Measurements from ENCODE around the gene USP7. TPM values are rescaled to one million over a fixed set of nuclear protein-coding genes. Genes with fewer than 3 reads are reported as not detected.

The USP7 gene
- total RNA-seq, 4 donors from 2014 or later: 67.9 to 84.7 (median 73.3) TPM

DNA sequence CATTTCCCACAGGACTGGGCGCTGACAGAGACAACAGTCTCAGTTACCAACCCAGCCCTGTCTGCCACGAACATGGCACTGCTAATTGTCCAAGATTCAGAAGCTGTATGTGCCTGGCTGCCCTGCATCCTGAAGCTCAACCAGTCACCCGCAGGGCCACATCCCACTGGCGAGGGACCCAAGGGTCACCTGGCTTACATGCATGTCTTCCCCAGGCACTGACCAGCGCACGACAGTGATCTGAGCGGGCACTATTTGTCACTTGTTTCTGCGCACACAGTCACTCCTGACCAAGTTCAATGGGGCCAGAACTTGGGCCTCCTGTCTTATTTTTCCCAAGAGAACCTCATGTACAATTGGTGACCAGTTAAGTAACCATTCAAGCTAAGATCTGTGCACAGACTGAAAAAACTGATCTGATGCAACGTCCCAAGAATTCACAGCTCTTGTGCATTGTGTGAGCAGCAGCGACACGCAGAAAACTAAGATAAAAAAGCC is 13.1 kb downstream of the USP7 start:
- DNase-seq (ENCODE audit: extremely low spot score): no peak
- 60% methylated on average over 5 of the region's 11 CpGs for WGBS
- no peak overlapping the region for H3K4me3 ChIP-seq

DNA sequence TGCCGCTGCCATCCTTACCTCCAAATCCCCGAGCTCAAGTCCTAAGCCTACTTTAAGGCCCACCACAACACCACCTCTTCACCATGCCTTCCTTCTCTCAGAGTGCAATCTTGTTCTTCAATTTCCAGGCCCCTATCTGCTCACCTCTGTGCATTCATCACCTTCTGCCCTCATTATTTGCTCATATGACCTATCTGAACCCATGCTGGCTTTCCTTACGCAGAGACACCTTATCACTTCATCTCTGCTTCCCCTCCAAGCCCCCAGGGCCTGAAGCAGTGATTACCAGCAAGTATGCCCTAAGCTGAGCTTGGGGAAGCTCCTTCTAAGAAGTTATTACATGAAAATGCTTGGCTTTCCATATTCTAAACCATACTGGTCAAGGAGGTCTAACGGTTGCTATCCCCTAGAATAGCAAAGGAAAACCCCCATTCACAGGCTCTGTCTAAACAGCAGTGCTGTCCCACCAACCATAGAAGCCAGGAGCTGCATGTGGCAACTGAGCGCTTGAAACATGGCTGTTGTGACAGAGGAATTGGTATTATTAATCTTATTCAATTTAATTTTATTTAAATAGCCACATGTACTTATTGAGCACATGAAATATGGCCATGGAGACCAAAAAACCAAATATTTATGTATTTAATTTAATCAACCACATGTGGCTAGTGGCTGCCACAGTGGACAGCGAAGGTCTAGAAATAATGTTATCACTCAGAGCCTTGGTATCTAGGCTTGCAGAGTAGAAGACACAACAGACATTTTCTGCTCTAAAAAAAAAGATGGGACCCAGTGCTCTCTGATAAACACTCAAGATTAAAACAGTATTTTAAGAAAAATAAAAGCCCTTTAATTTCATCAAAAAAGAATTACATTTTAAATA is 13.9 kb downstream of the USP7 start:
- intact Hi-C loops (cut with DNase I): no loop called here
- 80% methylated on average over 6 of the region's 6 CpGs for WGBS
- Histone ChIP-seq H3K36me3 (no peaks in the 10 kb centered on the region), H3K27me3 (no peaks in the 10 kb centered on the region), H3K4me3 (no peak overlapping the region), H3K27ac (replicated peaks in 1 of 4) (no peak overlapping the region), H3K9me3 (no peaks in the 10 kb centered on the region), H3K4me1 (peaks cover 63 to 94% (median 90%) of the 10 kb centered on the region in 4 donors)
- DNase-seq (ENCODE audit: extremely low spot score): no peak
- TF ChIP-seq POLR2AphosphoS5 (IDR thresholded peaks at IDR 0.05) (no peak), POLR2A (IDR thresholded peaks at IDR 0.05; ENCODE audit: low read depth) (no peak), EP300 (IDR thresholded peaks at IDR 0.05) (no peak)
- TF ChIP-seq, protein P1, sequence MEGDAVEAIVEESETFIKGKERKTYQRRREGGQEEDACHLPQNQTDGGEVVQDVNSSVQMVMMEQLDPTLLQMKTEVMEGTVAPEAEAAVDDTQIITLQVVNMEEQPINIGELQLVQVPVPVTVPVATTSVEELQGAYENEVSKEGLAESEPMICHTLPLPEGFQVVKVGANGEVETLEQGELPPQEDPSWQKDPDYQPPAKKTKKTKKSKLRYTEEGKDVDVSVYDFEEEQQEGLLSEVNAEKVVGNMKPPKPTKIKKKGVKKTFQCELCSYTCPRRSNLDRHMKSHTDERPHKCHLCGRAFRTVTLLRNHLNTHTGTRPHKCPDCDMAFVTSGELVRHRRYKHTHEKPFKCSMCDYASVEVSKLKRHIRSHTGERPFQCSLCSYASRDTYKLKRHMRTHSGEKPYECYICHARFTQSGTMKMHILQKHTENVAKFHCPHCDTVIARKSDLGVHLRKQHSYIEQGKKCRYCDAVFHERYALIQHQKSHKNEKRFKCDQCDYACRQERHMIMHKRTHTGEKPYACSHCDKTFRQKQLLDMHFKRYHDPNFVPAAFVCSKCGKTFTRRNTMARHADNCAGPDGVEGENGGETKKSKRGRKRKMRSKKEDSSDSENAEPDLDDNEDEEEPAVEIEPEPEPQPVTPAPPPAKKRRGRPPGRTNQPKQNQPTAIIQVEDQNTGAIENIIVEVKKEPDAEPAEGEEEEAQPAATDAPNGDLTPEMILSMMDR (IDR thresholded peaks at IDR 0.05): no peak

More for the DNA sequence above, 13.1 kb downstream of the USP7 start:
- intact Hi-C loops (cut with DNase I): no loop called here
- peaks cover 64 to 94% (median 90%) of the 10 kb centered on the region in 4 donors for H3K4me1 ChIP-seq
- H3K27ac ChIP-seq (replicated peaks in 1 of 4): no peak overlapping the region
- H3K9me3 ChIP-seq: no peaks in the 10 kb centered on the region
- TF ChIP-seq EP300 (IDR thresholded peaks at IDR 0.05) (no peak), POLR2AphosphoS5 (IDR thresholded peaks at IDR 0.05) (no peak), POLR2A (IDR thresholded peaks at IDR 0.05; ENCODE audit: low read depth) (no peak)
- TF ChIP-seq, protein P1 (IDR thresholded peaks at IDR 0.05): no peak
- H3K27me3 ChIP-seq: no peaks in the 10 kb centered on the region
- H3K36me3 ChIP-seq: no peaks in the 10 kb centered on the region

DNA sequence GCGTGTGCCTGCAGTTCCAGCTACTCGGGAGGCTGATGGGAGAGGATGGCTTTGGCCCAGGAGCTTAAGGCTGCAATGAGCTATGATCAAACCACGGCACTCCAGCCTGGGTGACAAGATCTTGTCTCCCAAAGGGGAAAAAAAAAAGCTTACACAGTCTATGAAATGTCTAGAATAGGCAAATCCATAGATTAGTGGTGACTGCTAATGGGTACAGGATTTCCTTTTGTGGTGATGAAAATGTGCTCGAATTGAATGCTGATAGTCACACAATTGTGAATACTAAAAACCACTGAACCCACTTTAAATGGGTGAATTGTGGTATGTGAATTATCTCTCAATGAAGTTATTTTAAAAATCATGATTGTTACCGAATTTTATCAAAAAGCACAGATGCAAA is 14.9 kb downstream of the USP7 start:
- Histone ChIP-seq H3K4me3 (no peak overlapping the region), H3K9me3 (no peaks in the 10 kb centered on the region), H3K4me1 (peaks cover 72 to 95% (median 92%) of the 10 kb centered on the region in 4 donors), H3K27me3 (no peaks in the 10 kb centered on the region), H3K36me3 (no peaks in the 10 kb centered on the region), H3K27ac (replicated peaks in 1 of 4) (no peak overlapping the region)
- intact Hi-C loops (cut with DNase I): no loop called here
- WGBS: 78% methylated on average over 5 of the region's 5 CpGs
- TF ChIP-seq POLR2A (IDR thresholded peaks at IDR 0.05; ENCODE audit: low read depth) (no peak), EP300 (IDR thresholded peaks at IDR 0.05) (no peak), POLR2AphosphoS5 (IDR thresholded peaks at IDR 0.05) (no peak)
- TF ChIP-seq, protein P1 (IDR thresholded peaks at IDR 0.05): no peak
- no peak for DNase-seq (ENCODE audit: extremely low spot score)

DNA sequence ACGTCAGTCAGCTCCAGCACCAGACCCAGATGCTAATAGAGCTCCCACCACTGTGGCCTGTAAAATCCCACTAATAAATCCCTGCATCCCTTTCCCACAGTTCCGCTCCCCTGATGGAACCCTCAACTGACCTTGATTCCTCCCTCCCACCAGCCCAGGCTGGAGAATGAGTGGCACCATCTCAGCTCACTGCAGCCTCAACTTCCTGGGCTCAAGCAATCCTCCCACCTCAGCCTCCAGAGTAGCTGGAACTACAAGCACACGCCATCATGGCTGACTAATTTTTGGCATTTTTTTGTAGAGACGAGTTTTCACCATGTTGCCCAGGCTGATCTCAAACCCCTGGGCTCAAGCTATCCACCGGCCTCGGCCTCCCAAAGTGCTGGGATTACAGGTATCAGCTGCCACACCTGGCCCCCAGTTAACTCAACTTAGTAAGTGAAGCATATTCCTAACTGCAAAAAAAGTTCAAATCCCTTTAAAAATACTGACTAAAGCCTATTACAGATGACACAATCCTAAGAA is 15.6 kb downstream of the USP7 start:
- Histone ChIP-seq H3K4me1 (peaks cover 76 to 100% (median 96%) of the 10 kb centered on the region in 4 donors), H3K9me3 (no peaks in the 10 kb centered on the region), H3K4me3 (no peak overlapping the region), H3K27me3 (no peaks in the 10 kb centered on the region), H3K36me3 (no peaks in the 10 kb centered on the region), H3K27ac (replicated peaks in 1 of 4) (no peak overlapping the region)
- no peak for TF ChIP-seq POLR2A (IDR thresholded peaks at IDR 0.05; ENCODE audit: low read depth)
- no peak for TF ChIP-seq POLR2AphosphoS5 (IDR thresholded peaks at IDR 0.05)
- TF ChIP-seq, protein P1 (IDR thresholded peaks at IDR 0.05): no peak
- TF ChIP-seq EP300 (IDR thresholded peaks at IDR 0.05): no peak
- DNase-seq (ENCODE audit: extremely low spot score): no peak
- intact Hi-C loops (cut with DNase I): no loop called here
- WGBS: 82% methylated on average over 6 of the region's 6 CpGs

Data from esophagus muscularis mucosa (tissue), 4 donors.